B cell (primary cell): ENCODE data around the gene SFXN2.

ENCODE experiments used
- CTCF ChIP-seq: fragments of 200-600 bp; IDR thresholded peaks from one replicate; pipeline ENCODE4 v1.8.0; 2022; ENCODE audit warnings: antibody characterized with exemption, mild to moderate bottlenecking
- EZH2 ChIP-seq: IDR thresholded peaks from 2 replicates; pipeline ENCODE4 v1.6.1; 2012; ENCODE audit warnings: borderline replicate concordance, low read depth, mild to moderate bottlenecking, moderate library complexity, low read length; ENCODE audit not compliant: insufficient read depth, poor library complexity, severe bottlenecking

GRCh38 chr10:102781090-102781920 lies 66.9 kb downstream of the SFXN2 start:
- no peak for TF ChIP-seq CTCF
- TF ChIP-seq EZH2: no peak
